Stimulated activated CD8-positive, alpha-beta memory T cell treated with anti-CD3 and anti-CD28 coated beads, Interleukin-12 subunit alpha, Interleukin-12 subunit beta, amount 100 ng/mL, for 4 hours (primary cell): Measurements from ENCODE around the gene TMEM72.
A peak's percentile ranks its signal among the peaks of the same experiment; 100 is the strongest.

Source experiments
- DNase-seq: peaks from one replicate; pipeline ENCODE4 v3.0.0-alpha.2; 2020; ENCODE audit warnings: low read depth

Gene TMEM72

DNA sequence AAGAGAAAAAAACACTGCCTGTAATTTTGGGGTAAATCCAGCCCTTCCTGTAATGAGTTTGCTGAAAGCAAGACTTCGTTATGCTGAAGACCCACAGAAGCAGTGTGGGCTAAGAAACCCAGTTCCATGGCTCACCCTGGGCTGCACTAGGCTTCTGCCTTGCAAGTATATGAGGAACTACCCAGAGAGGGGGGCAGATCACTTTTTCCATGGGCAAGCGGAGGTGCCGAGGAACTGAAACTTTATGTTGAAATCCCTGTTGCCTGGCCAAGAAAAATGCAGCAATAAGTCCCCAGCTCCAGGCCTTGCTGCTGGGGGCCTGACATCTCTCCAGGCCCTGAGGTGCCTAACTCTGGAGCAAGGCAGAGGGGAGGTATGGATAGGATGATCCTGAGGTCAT is 57.0 kb downstream of the TMEM72 start:
- no peak for DNase-seq

DNA sequence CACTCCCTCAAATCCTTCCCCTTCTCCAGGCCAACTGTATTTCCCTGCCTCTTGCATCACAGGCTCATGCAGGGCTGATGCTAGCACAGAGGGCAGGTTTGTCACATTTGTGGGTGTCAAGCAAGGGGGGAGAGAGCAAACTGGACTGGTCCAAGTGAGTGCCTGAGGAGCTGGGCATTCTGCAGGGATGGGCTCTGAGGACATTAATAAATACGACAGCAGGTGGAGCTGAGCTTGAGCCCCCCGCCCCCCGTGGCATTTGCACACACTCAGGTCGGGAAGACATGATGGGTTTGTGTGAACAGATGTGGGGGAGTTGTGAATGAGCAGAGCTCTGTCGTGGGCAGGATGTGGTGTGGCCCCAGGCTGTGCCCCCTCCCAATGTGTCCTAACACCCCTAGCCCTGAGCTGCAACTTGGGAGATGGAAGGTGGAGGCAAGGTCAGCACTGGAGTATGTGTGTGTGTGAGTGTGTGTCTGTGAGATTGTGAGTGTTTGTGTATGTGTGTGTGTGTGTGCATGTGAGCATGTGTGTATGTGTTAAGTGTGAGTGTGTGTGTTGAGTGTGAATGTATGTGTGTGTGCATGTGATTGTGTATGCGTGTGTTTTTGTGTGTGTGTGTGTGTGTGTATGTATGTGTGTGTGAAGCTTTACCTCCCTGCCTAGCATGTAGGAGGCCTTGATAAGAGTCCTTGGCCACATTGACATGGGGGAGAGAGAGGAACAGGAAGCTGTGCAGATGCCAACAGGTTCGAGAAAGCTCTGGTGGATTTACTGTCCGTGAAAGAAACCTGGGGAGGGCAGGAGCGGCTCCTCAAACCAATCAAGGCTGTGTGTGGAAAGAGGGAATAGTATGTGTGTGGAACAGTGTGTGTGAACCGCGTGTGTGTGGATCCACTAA is 57.6 kb downstream of the TMEM72 start:
- DNase-seq, result no peak

DNA sequence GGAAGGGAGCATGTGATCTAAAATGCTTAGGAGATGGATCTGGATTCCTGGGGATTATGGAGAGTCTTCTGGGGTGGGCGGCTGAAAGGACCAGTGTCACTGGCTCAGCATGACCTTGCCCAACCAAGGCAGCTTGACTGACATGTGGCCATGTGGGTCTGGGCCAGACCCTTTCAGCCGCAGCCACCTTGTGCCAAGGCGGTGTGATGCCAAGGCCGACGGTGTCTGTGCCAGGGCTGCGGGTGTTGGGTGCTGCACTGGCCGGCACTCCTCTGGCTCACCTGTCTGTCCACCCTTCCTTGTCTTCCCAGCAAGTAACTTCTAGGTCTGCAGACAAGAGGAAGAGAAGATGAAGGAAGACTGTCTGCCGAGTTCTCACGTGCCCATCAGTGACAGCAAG is 58.7 kb downstream of the TMEM72 start:
- DNase-seq, result no peak

DNA sequence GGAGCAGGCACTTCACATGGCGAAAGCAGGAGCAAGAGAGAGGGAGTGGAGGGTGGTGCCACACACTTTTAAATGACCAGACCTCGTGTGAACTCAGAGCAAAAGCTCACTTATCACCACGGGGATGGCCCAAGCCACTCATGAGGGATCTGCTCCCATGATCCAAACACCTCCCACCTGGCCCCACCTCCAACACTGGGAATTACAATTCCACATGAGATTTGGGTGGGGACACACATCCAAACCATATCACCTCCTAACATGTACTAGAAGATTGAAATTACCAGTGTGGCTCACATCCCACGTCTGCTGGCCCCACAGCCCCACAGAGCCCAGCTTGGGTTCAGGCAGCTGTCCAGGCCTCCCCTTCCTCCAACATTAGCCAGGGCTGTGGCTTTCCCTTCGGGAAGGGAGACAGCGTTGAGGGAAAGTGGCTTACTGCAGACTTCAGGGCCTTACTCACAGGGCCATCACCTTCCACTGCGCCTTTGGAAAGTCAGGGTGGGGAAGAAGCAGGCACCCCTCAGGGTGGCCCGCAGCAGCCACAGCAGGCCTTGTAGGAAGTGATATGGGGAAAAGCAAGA is 59.8 kb downstream of the TMEM72 start:
- DNase-seq, result no peak

DNA sequence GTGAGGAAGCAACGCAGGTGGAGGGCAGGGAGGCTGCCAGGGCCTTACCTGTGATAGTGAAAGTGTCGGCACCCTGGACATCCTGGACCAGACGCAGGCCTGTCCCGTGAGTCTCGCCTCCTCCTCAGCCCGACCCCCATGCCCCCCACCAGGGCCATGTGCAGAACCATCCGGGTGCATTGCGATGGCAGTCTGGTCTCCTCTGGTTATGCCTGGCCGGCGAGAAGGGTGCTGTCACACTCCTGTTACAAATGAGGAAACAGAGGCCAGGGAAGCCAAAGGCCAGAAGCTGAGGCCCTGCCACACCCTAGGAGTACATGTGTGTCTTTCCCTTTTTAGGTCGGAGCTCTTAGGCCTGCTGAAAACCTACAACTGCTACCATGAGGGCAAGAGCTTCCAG is 60.3 kb downstream of the TMEM72 start:
- DNase-seq, result no peak

DNA sequence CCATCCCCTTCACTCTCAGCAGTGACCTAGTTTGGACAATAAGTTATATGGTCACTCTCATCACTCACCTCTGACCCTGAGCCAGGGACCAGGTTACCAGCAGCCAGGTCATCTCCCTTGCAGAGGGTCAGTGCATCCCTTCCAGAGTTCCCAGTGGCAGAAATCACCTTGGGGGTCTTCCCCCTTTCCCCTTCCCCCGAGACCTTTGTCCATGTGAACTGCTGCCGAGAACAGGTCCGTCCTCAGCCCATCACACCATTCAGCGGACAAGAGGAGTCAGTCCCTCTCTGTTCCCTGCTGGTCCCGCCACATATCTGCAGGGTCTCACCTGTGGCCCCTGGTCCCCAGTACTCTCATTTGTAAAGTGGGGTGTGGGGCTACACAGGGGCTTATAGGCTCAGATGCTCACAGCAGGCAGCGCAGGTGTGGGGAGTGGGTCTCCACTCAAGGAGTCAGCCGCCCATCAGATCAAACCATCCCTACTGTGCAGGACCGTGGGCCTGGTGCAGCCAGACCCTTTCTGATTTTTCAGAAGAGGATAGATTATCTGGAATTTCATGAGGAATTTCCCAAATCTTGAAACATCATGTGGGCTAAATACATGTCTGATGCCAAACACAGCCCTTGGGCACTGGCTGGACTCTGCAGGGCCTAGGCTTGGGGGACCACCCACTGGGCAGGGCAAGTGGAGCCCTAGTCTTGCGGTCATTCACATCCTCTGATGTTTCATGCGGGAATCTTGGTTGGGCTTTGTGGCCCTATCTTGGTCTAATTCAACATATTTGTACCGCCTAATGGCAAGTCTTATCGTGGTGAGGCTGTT is 61.0 kb downstream of the TMEM72 start:
- DNase-seq, result no peak

DNA sequence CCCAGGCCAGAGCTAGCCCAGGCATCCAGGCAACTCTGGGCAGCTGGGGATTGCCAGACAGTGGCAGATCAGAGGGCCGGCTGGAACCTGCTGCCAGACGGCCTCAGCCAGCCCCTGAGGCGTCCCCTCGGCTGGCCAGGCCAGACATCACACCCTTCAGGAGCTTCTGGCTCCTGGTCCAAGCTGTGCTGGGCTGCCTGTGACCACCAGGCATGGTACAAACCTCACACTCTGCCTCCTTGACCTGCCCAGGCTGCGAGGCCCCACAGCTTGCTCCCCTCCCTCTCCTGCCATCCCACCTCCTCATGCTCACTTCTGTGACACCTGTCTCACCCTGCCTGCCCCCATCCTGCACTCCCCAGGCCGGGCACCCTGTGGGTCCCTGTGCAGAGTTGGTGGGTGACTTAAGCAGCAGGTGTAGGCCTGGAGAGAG is 61.8 kb downstream of the TMEM72 start:
- no peak for DNase-seq

DNA sequence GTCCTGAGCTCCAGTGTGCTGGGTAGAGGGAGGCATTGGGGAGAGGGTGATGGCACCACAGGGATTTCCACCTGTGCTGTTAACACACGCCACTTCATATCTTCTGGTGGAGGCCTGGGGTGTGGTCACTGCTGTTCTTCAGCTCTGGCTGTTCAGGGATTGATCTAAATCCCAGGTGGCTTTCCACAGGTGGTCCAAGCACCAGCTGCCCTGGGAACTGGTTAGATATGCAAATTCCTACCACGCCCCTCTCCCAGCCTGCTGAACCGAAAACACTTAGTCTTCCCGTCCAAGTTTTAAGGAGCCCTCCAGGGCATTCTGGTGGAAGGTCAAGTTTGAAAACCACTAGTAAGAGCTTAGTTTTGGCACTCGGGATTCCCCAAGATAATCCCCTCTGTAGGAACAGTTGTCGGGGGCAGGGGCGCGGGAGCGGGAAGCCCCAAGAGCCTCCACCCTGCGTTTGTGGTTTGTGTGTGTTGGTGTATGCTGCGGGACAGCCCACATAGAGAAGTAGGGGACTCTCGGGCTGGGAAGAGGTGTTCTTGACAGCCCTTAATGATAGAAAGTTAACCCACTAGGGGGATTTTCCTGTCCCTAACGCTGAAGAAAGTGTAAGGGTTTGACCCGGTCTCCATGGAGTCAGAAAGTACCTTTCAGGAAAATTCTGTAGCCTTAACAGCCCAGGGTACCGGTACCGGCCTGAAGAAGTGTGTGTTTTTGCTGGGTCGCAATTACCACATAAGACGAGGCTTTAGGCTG is 62.4 kb downstream of the TMEM72 start:
- no peak for DNase-seq

DNA sequence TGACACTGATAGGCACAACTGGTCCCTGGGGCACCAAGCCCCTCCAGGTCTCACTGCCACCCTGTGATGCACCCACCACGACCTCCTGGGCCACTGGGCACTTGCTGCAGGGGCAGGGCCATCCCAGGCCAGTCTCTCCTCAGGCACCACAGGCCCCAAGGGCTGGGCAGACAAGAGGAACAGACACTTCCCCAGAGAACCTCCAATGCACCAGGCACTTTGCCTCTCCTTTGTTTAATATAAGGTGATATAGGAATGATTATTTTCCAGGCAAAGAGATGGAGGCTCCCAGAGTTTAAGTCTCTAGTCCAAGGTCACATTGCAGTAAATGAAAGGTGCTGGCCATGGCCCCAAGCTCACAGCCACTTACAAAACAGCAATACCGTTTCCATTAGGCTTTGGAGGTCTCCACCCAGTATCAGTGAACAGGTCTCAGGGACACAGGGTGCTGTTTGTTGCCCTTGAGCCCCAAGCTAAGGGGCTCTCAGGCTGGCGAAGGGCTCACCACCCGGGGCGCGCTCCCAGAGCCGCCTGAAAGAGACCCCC is 63.0 kb downstream of the TMEM72 start:
- DNase-seq, result no peak

DNA sequence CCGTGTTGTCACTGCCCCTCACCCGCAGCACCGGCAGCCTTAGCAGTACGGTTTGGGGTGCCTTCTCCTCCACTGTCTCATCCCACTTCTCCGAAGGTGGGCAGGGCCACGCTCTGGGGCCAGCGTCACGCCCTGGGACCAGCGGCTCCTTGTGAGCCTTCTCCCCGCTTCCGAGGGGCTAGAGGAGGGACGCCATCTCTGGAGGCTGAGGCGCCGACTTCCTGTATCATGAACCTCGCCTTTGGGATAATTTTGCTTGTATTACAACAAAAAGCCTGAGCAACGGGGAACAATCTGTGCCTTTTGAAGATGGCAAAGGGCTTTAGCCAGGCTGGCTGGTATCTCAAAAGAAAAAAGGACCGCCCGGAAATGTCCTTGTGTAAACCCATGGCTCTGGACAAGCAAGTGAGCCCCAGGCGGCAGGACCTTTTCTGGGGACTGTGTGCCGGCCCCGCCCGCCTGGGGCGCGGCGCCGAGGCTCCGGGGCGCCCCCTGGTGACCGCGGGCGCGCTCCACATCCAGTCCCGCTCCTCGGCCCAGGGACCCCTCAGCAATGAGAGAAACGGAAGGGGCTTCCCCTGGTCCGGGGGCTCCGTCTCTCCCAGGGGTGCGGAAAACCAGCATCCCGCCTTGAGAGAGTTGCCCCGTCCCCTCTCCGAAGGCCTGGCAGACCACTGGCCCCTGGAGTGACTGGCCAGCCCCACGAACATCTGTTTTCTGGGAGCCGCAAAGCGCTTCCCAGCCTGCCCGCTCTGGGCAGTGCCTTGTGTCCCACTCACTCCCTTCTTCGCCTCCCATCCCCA is 63.7 kb downstream of the TMEM72 start:
- DNase-seq, result peak; percentile 49

DNA sequence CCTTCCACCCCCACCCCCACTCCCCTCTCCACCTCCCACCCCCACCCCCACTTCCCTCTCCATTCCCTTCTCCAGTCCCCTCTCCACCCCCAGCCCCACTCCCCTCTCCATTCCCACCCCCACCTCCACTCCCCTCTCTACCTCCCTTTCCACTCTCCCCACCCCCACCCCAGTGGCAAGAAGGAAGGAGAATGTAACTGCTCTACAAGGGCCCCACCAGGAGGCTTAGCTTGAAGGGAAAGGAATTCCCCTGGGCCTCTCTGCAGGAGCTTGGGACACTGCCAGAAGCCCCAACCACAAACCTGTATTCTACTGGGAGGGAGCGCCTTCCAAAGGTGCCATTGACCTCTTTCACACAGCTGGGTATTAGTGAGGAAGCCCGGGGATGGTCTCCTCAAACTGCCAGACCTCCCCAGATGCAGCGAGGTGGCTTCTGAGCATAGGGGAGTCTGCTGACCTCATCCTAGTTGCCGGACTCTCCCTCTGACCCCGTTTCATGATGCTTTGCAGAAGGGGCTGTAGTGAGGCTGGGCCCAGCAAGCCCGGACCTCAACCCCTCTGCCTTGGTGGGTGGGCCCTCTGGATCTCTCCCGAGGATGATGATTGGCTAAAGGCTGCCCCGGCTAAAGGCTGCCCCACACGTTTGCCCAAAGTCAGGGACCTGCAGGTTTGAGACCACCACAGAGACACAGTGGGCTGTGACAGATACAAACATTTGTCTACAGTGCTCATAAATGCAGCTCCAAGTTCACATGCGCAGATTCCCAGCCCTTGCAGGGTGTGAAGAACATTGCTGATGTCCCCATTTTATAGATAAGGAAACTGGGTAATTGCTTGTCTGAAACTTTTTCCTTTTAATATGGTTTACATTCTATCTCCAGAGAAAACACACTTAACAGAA is 64.5 kb downstream of the TMEM72 start:
- DNase-seq, result no peak

DNA sequence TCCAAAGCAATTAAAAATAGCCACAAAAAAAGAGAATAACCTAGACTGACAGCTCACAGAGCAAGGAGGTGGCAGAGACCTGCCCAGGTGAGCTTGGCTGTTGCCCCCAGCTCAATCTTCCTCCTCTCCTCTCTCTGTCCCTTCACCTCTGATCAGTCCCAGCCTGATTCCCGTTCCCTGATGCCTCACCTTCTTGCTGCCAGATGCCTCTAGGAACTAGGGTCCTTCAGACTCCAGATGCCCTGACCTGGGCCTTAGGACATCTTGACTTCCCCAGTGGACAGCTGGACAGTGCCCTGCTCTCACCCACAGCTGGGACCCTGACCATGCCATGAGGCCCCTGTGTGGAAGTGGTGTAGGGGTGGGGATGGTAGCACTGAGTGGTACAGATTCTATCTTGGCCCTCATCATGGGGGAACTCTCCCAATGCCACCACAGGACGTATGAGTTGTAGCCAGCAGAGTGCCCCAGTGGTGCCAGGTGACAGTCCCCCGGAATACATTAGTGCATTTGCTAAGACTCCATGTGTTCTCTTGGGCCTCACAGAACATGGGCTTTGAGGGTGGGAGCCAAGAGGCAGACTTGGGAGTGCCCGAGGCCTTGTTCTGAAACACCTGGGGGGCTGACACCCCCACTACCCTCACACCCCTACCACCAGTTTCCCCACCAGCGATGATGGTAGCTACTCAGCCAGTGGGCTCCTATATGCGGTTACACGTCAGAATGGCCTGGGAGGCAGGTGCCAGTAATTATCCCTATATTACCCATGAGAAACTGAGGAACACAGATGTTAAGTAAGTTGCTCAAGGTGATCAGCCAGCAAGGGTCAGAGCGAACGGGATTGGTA is 65.4 kb downstream of the TMEM72 start:
- DNase-seq, result no peak

DNA sequence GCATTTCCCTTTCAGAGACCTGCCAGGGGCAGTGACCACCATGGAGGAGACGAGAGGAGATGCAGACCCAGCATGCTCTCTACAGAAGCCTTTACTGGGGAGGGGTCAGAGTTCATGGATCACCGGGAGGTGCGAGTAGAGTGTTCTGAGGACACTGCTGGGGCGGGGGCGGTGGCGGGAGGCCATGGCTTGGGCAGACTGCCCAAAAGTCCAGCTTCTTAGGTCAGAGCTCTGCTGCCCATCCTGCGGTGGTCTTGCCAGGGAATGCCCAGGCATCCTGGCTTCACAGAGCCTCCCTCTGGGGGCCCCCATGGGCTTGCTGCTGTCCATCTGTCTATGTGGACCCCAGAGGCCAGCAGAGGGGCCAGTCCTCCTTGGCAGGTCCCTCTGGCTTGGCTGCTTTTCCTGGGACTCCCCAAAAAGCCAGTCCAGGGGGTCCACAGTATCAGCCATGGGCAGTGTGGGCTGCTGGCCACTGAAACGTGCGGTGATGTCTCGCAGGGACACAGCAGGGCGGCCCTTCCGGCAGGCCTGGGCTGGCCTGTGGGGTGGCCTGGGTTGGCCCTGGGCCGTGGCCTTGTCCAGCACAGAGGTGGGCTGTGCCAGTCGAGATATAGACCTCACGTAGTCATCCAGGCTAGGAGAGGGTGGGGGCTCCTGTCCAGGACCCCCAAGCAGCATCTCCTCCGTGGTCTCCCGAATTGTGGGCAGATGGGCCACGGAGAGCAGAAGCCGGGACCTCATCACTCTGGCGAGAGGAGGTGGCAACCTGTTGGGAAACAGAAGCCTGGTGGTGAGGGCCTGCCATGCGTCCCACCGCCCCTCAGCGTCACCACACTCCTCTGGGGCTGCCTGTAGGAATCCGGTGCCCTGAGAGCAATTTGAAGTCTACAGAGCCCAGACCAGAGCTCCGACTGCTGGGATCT is 66.4 kb downstream of the TMEM72 start:
- no peak for DNase-seq

DNA sequence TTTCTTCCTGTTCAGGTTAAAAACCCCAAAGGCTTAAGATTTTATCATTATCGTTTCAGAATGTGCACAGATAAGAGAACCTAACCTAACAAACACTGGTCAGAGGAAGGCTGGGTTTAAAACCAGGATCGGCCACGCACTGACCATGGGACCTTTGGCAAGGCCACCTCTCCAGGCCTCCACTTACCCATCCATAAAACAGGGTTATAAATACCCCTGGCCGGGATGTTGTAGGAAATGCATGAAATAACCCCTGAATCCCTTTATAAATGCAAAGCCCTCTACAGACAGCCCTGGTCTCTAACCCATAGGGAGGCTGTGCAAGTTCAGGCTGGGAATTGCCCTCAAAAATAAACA is 67.1 kb downstream of the TMEM72 start:
- DNase-seq, result no peak

DNA sequence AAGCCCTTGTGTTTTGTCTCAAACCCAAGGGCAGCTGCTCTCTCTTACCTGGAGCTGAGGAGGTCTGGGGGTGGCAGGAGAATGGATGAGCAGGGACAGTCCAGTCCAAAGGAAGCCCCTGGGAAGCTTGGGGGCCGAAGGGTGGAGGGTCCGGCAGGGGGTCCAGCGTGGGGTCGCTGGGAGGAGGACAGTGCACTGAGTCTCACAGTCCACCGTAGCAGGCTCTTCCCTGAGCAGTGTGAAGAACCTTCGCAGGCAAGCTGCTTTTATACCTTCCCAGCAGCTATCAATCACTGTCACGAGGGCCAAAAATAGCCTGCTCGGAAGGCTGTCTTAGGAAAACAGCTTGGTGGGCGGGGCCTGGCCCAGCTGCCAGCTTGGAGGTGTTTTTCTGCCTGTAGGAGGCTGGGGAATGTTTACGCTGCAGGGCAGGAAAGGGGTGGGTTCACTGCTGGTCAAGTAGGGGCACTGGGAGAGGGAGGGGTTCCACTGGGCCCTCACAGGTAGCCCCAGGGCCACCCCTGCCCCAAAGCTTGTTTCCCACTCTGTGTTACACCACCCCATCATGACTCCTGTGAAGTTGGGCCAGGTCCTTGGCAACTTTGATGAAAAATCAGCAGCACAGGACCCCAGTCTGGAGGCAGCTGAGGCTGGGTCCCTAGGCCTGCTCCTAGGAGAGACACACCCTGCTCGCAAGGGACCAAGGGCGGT is 67.6 kb downstream of the TMEM72 start, which contains the start of gene DEPP1:
TSS of gene DEPP1 (minus strand) at position 240 of the 711 bp plus-strand sequence. CDS start 779 bp downstream, outside the sequence.
- no peak for DNase-seq

DNA sequence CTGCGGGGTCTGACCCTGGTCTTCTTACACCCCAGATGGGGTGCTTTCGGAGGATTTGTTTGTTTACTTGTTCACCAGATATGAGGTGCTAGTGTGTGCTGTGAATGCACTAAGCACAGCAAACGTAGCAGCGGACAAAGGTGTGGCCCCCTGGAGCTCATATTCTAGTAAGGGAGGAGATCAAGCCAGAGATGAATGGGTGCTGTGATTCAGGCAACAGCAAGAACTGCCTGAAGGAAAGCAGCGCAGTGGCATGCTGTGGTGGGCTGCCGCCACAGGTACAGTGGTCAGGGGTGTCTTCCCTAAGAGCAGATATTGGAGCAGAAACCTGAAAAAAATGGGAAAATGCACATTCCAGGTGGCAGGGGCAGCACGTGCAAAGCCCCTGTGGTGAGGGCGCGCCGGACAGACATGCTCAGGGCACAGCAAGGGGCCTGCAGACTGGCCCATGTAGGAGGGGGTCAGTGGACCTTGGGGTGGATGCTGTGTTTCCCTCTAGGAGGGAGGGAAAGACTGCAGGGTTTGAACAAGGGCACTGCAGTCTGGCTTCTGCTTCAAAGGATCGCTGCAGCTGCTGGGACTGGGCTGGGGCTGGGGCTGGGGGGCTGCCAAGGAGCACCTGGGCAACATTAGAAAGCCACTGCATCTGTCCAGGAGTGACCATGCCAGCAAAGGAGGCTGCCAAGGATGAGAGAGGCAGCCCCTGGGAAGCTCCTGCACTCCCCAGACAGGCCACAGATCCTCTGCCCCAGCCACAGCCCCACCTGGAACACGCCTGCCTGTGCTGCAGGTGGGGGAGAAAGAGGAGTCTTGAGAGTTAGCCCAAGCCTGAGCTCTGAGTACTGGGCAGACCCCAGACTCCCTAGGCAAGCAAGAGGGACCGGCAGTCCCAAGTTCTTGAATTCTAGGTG is 68.4 kb downstream of the TMEM72 start:
- DNase-seq, result no peak
